Liver (tissue), 9 donors: ENCODE measurements around the gene C11orf58. TPM values are rescaled to one million over a fixed set of nuclear protein-coding genes. Genes with fewer than 3 reads are reported as not detected.

Experiments
- DNase-seq: peaks from one replicate; pipeline ENCODE4 v3.0.0-alpha.2; 2017; ENCODE audit warnings: low spot score
- H3K27ac ChIP-seq, 2 donors: one replicate each; pipeline ENCODE4 v1.7.0; 2013; ENCODE audit warnings: inconsistent platforms in 2 of 2, low read length in 2 of 2, control low read depth in 1 of 2, low read depth in 1 of 2, mild to moderate bottlenecking in 1 of 2
- H3K27me3 ChIP-seq, 4 donors: one replicate each; pipeline versions ENCODE4 v1.6.1 to v1.7.0; 2013; ENCODE audit warnings: low read length in 3 of 4, inconsistent platforms in 1 of 4, mild to moderate bottlenecking in 1 of 4, moderate library complexity in 1 of 4; ENCODE audit not compliant: control insufficient read depth in 4 of 4, insufficient read depth in 4 of 4
- H3K36me3 ChIP-seq, 4 donors: one replicate each; pipeline versions ENCODE4 v1.6.1 to v1.7.0; 2013; ENCODE audit warnings: low read length in 3 of 4, mild to moderate bottlenecking in 3 of 4, low read depth in 1 of 4, moderate library complexity in 1 of 4; ENCODE audit not compliant: control insufficient read depth in 4 of 4, insufficient read depth in 3 of 4
- H3K4me1 ChIP-seq, 4 donors: one replicate each; pipeline versions ENCODE4 v1.6.1 to v1.7.0; 2013; ENCODE audit warnings: low read length in 3 of 4, mild to moderate bottlenecking in 3 of 4, moderate library complexity in 1 of 4; ENCODE audit not compliant: control insufficient read depth in 4 of 4, insufficient read depth in 4 of 4
- H3K4me3 ChIP-seq, 3 donors: one replicate each; pipeline versions ENCODE4 v1.6.1 to v1.7.0; 2013; ENCODE audit warnings: low read length in 3 of 3, control low read depth in 1 of 3, low read depth in 1 of 3, mild to moderate bottlenecking in 1 of 3
- H3K9ac ChIP-seq, 2 donors: one replicate each; pipeline ENCODE4 v1.7.0; 2013; ENCODE audit warnings: low read length in 2 of 2, mild to moderate bottlenecking in 2 of 2, moderate library complexity in 2 of 2, control low read depth in 1 of 2, low read depth in 1 of 2
- H3K9me3 ChIP-seq, 4 donors: one replicate each; pipeline versions ENCODE4 v1.6.1 to v1.7.0; 2013; ENCODE audit warnings: low read length in 3 of 4; ENCODE audit not compliant: control insufficient read depth in 4 of 4
- ATF3 ChIP-seq: IDR thresholded peaks from 2 replicates; pipeline ENCODE4 v1.6.1; 2016; ENCODE audit warnings: antibody characterized with exemption
- CTCF ChIP-seq: fragments of 150-350 bp; IDR thresholded peaks from 2 replicates; pipeline ENCODE4 v1.5.1; 2017; ENCODE audit warnings: improper control_type of control experiment, low read depth, low read length; ENCODE audit not compliant: missing input control
- EGR1 ChIP-seq, 2 donors: IDR thresholded peaks; 2 replicates each; pipeline ENCODE4 v1.6.1; 2016 to 2018; ENCODE audit warnings: antibody characterized with exemption in 2 of 2, low read depth in 2 of 2
- FOXA1 ChIP-seq: IDR thresholded peaks from 2 replicates; pipeline ENCODE4 v1.6.1; 2016; ENCODE audit warnings: antibody characterized with exemption
- FOXA2 ChIP-seq: IDR thresholded peaks from 2 replicates; pipeline ENCODE4 v1.6.1; 2016; ENCODE audit warnings: antibody characterized with exemption
- GABPA ChIP-seq, 2 donors: IDR thresholded peaks in 1 of 2; conservative IDR thresholded peaks in 1 of 2; 2 replicates each; pipeline ENCODE4 v1.6.1; 2016; ENCODE audit warnings: antibody characterized with exemption in 2 of 2, mild to moderate bottlenecking in 1 of 2, moderate library complexity in 1 of 2
- HNF4A ChIP-seq, 2 donors: conservative IDR thresholded peaks; 2 replicates each; pipeline ENCODE4 v1.6.1; 2016; ENCODE audit warnings: antibody characterized with exemption in 2 of 2, mild to moderate bottlenecking in 2 of 2
- HNF4G ChIP-seq: IDR thresholded peaks from 2 replicates; pipeline ENCODE4 v1.6.1; 2016; ENCODE audit warnings: antibody characterized with exemption
- JUND ChIP-seq, 2 donors: IDR thresholded peaks; 2 replicates each; pipeline ENCODE4 v1.6.1; 2016; ENCODE audit warnings: antibody characterized with exemption in 2 of 2
- MAX ChIP-seq: IDR thresholded peaks from 2 replicates; pipeline ENCODE4 v1.6.1; 2016; ENCODE audit warnings: antibody characterized with exemption
- NR2F2 ChIP-seq: IDR thresholded peaks from 2 replicates; pipeline ENCODE4 v1.6.1; 2016; ENCODE audit warnings: antibody characterized with exemption
- RAD21 ChIP-seq, 2 donors: IDR thresholded peaks; 2 replicates each; pipeline ENCODE4 v1.6.1; 2016; ENCODE audit warnings: antibody characterized with exemption in 2 of 2, mild to moderate bottlenecking in 2 of 2
- REST ChIP-seq: IDR thresholded peaks from 2 replicates; pipeline ENCODE4 v1.6.1; 2016; ENCODE audit warnings: antibody characterized with exemption, mild to moderate bottlenecking
- RXRA ChIP-seq, 2 donors: IDR thresholded peaks; 2 replicates each; pipeline ENCODE4 v1.6.1; 2017 to 2018; ENCODE audit warnings: antibody characterized with exemption in 2 of 2, mild to moderate bottlenecking in 1 of 2
- SP1 ChIP-seq: IDR thresholded peaks from 2 replicates; pipeline ENCODE4 v1.6.1; 2018; ENCODE audit warnings: antibody characterized with exemption, mild to moderate bottlenecking
- TAF1 ChIP-seq: conservative IDR thresholded peaks from 2 replicates; pipeline ENCODE4 v1.6.1; 2016; ENCODE audit warnings: antibody characterized with exemption, mild to moderate bottlenecking
- YY1 ChIP-seq: IDR thresholded peaks from 2 replicates; pipeline ENCODE4 v1.6.1; 2016; ENCODE audit warnings: antibody characterized with exemption, mild to moderate bottlenecking
- ZBTB33 ChIP-seq: IDR thresholded peaks from 2 replicates; pipeline ENCODE4 v1.6.1; 2016; ENCODE audit warnings: antibody characterized with exemption
- WGBS: extraction: QIAGEN DNeasy Blood & Tissue Kit; methylation state at CpG from one replicate; pipeline ENCODE4 v1.1.7; 2013; 5-methylcytosine and 5-hydroxymethylcytosine counted together
- polyA plus RNA-seq, 2 donors: library from polyadenylated mRNA; stranded (reverse) in 1 of 2; unstranded in 1 of 2; fragments of 200-250 nt in 1 of 2; fragments of >200 nt in 1 of 2; fragmentation: Nextera tagmentation in 1 of 2; extraction: Ambion mirVana in 1 of 2; gene quantifications; one replicate each; pipeline versions ENCODE4 v1.2.1 to v1.2.3, GENCODE V29; 2013 to 2015
- total RNA-seq, 2 donors: library from RNA; depleted of rRNA; stranded (reverse); fragments of >200 nt; gene quantifications; one replicate each; pipeline ENCODE4 v1.2.3, GENCODE V29; 2014
- donor health status: healthy.
- donor health status: healthy.
- donor health status: healthy.
- donor health status: healthy.
- donor health status: healthy.

C11orf58 gene
- total and polyA plus RNA-seq, 4 donors, result 54.6 to 106 (median 101) TPM

GRCh38 chr11:16787035-16787742, 48.7 kb downstream of the C11orf58 start:
- Histone ChIP-seq H3K9ac (no peak overlapping the region), H3K27me3 (no peaks in the 10 kb centered on the region), H3K9me3 (no peaks in the 10 kb centered on the region), H3K27ac (peak overlapping the region; percentile 52 to 66), H3K4me1 (peaks cover 21 to 63% (median 48%) of the 10 kb centered on the region in 4 donors), H3K4me3 (no peak overlapping the region), H3K36me3 (peaks cover 0 to 5% (median 2%) of the 10 kb centered on the region in 4 donors)
- peak; percentile 40 for TF ChIP-seq ZBTB33
- peak in 1 of 2 donors; percentile 10 for TF ChIP-seq RAD21 (IDR thresholded peaks at IDR 0.05)
- peak; percentile 88 for TF ChIP-seq MAX
- peak; percentile 37 for TF ChIP-seq REST
- TF ChIP-seq GABPA (IDR thresholded peaks at IDR 0.05 in 1 of 2, conservative IDR thresholded peaks at IDR 0.05 in 1 of 2), result no peak
- no peak for TF ChIP-seq NR2F2
- no peak for TF ChIP-seq FOXA1
- TF ChIP-seq CTCF, result no peak
- no peak for TF ChIP-seq HNF4G
- peak; percentile 65 for TF ChIP-seq YY1
- peak; percentile 8 to 66 for TF ChIP-seq EGR1 (IDR thresholded peaks at IDR 0.05; ENCODE audit: low read depth in 2 of 2)
- no peak for TF ChIP-seq FOXA2
- TF ChIP-seq JUND (IDR thresholded peaks at IDR 0.05), result peak; percentile 50 to 83
- TF ChIP-seq RXRA (IDR thresholded peaks at IDR 0.05), result peak; percentile 91 to 92
- peak; percentile 66 to 74 for TF ChIP-seq HNF4A (conservative IDR thresholded peaks at IDR 0.05)
- peak; percentile 49 for TF ChIP-seq ATF3
- no peak for TF ChIP-seq TAF1
- peak; percentile 82 for TF ChIP-seq SP1
- WGBS, result 42% methylated on average over 7 of the region's 7 CpGs
- no peak for DNase-seq
